Transverse colon (tissue), 4 donors: Measurements from ENCODE around the gene PECR.

Source experiments
- CTCF ChIP-seq, 5 experiments: fragments of 200-600 bp in 3 of 5; fragments of 450-650 bp in 2 of 5; sonication (generic) in 3 of 5; IDR thresholded peaks; 1 replicate in 2 of 5; 2 replicates in 3 of 5; pipeline ENCODE4 v1.5.1; 2016 to 2017; ENCODE audit warnings: antibody characterized with exemption in 5 of 5, inconsistent platforms in 3 of 5, mild to moderate bottlenecking in 2 of 5, moderate library complexity in 1 of 5
- POLR2A ChIP-seq: fragments of 450-650 bp; IDR thresholded peaks from one replicate; pipeline ENCODE4 v1.6.1; 2016; ENCODE audit warnings: antibody characterized with exemption, mild to moderate bottlenecking, moderate library complexity
- POLR2AphosphoS5 ChIP-seq, 3 donors: sonication (generic); formaldehyde crosslinking; IDR thresholded peaks; one replicate each; pipeline ENCODE4 v1.6.1; 2016; ENCODE audit warnings: antibody characterized with exemption in 3 of 3

GRCh38 chr2:216064665-216065064, 16.9 kb downstream of the PECR start:
- TF ChIP-seq POLR2AphosphoS5 (IDR thresholded peaks at IDR 0.05) (no peak), CTCF (IDR thresholded peaks at IDR 0.05) (no peak), POLR2A (no peak)
